ENCODE data around the gene TNPO2. TPM values are rescaled to one million over a fixed set of nuclear protein-coding genes. Genes with fewer than 3 reads are reported as not detected.
A peak's percentile ranks its signal among the peaks of the same experiment; 100 is the strongest.

The TNPO2 gene
- total RNA-seq: 37.1 and 43.5 TPM in 2 replicates

DNA sequence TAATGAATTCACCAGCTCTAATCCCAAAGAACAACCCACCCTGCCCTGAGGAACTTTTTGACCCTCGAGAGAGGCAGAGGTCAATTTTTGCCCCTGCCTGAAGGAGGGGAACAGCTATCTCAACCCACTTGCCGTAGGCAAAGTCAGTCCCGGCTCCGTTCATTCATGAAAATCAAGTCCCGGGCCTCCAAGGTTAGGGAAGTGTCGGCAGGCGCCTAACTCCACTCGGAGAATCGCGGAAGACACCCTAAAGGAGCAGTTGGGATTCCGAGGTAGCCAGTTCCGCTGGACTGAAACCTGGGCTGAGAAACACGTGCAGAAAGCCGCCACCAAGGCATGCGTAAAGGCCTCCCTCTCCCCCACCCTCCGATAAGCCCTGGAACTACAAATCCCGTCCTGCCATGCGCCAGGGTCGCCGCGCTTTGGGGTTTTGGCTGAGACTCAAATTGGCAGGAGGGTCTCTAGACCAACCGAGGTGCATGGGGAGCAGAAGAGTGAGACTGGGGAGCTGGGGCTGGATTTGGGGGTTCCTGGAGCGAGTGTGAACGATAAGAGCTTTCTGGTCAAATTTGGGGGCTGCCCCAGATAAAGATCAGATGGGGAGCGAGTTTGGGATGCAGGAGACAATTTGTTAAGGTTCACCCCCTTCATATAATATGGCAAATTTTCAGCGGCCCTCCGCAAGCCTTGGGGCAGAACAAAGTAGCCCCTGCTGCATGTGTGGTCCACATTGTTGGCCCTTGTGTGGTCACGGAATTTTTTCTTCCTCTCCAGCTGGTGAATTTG is at the start of gene TNPO2:
TNPO2 (minus strand) TSS at position 292 of the 786 bp plus-strand sequence. CDS start 2,955 bp downstream, outside the sequence.

DNA sequence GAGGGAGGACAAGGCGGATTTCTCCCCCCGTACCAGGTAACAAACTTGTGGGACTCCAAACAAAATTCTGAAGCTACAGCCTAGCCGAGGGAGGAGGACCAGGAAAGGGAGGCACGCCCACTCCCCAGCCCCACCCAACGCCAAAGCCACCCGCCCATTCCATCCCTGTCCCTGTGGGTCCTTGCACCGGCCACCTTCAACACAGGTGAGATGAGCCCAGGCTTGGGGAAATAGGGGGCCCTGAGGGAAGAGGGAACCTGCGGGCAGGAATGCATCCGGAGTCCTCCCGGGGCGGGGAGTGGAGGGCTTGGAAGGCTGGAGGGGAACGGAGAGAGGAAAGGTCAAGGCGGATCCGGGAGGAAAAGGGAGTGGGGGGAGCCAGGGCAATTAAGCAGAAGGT is 27.9 kb upstream of the TNPO2 start, which contains the start of gene BEST2:
BEST2 (plus strand) TSS at position 157 of the 400 bp plus-strand sequence. CDS start 802 bp downstream, outside the sequence.

DNA sequence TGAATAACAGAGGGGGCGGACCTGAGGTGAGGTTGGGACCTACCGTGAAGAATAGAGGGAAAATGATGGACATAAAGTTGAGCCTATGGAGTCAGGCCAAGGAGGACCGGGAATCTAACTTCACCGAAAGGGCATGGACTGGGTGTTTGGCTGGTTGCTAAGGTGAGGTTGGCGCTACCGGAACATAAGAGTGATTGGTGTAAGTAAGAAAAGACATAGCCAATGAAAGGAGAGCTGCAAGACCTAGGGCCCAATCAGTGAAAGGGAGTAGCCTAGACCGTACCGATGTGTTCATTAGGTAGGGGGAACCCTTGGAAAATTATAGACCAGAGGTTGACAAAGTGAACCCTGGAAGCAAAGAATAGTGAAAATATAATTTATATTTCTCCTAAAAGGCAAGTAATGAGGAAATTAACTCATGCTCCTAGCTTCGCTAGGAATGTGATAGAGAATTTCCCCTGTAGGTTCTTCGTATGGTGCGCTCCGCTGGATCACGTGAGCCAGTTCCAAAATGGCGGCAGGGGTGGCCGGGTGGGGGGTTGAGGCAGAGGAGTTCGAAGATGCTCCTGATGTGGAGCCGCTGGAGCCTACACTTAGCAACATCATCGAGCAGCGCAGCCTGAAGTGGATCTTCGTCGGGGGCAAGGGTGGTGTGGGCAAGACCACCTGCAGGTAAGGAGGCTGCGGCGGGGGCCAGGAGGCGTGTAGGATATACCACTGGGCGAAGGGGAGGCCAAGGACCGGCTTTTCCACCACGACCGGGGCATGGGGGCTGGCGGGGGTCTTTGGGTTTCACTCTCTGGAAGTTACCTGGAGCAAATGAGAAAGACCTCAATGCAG is 13.5 kb upstream of the TNPO2 start, which contains the start of gene GET3:
GET3 (plus strand) TSS at position 503 of the 840 bp plus-strand sequence; CDS start at position 512, 9 bp downstream.

DNA sequence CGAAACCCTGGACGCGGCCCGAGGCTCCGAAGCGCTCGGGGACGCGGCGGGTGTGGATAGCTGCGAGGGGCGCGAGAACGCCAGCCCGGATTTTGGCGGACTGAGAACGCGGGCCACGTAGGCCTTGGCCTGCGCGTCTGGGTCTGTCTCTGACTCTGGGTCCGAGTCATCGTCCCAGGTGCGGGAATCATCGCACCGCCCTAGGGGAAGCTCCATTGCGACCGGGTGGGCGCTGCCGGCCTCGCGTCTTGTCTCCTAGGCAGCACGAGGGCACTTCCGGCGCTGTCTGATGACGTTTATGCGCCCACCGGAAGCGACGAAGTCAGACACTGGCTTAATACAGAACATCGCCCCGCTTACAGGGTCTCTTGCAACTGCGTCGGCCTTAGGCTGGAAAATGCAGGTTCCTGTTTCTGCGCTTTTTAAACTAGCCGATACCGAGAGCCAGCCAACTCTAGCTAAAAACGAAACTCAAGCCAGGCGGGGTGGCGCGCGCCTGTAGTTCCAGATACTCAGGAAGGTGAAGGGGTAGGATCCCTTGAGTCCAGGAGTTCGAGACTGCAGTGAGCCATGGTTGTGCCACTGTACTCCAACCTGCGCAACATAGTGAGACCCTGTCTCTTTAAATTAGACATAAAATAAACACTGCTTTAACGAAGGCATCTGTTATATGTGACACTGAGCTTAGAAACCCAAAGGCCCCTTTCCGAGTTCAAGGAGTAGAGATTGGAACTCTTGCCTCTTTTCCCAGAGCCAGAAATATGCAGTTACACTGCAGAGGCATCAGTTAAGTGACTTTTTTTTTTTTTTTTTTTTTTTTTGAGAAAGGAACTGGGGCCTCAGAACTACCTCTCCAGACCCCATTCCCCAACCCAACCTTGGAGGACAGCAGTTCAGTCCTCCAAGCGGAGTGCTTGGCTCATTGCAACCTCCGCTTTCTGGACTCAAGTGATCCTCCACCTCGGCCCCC is 27.1 kb downstream of the TNPO2 start, which contains the start of gene FBXW9:
FBXW9 (minus strand) TSS at position 266 of the 970 bp plus-strand sequence; CDS start at position 216, 50 bp downstream.

DNA sequence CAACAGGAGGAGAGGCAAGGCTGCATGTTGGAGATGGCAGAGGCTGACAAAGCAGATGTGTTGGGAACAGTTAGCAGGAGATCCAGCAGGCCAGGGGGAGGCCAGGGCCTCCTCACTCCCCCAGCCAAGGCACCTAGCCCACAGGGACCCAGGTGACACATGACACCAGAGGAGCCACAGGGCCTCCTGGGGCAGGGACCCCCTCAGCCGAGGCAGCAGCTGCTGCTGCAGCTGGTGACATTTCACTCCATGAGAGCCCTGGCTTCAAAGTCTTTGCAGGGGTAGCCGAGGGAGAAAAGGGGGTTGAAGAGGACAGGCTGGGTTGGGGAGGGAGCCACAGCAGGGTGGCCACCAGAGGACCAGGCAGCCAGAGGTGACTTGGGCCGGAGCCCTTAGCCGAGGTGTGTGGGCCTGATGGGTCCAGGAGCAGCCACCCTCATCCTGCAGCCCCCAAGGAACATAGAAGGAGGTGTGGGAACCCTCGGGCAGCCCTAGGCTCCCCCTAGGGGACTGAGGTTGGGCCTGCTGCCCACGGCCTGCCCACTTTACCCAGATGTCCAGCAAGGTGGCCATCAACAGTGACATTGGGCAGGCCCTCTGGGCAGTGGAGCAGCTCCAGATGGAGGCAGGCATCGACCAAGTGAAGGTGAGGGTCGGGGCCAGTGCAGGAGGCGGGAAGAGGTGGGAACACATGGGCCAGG is 36.1 kb downstream of the TNPO2 start, which contains the start of gene GNG14:
GNG14 (plus strand) TSS at position 503 of the 701 bp plus-strand sequence; CDS start at position 554, 51 bp downstream.

DNA sequence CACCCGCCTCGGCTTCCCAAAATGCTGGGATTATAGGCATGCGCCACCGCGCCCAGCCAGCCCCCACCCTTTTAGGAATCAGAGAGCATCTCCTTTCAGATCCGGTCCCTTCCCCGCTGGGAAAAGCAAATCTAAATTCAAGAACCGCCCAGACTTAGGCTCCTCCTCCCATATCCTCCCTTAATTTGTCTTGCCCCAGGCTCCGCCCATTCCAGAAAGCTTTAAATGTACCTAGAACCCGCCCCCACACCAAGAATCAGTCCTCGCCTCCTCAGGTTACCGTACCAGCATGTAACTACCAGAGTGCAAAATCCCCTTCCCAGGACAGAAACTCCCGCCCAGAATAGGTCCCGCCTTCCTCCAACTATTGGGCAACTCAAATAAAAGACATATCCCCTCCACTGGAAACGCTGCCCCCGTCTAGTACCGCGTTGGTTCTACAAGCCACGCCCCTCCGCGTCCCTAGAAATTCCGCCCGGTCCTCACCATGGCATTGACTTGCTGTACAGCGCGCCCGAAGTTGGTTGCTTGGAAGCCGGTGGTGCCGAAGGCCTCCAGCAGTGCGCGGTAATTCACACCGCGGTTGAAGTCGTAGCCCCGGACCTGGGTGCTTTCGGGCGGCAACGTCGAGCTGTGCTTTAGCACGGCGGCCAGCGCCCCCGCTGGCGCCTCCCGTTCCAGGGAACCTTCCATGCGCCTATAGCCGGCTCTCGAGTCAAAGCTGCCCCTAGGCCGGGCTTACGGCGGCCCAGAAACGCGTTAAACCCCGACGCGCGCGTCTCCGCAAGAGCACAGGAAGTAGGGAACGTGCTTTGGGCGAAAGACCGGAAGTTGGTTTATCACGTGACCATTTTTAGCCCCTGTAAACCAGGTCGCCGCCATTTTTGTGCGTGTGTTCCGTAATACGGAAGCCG is 42.4 kb downstream of the TNPO2 start, which contains the start of gene DHPS:
DHPS (minus strand) TSS at position 807 of the 914 bp plus-strand sequence; CDS start at position 693, 114 bp downstream.

DNA sequence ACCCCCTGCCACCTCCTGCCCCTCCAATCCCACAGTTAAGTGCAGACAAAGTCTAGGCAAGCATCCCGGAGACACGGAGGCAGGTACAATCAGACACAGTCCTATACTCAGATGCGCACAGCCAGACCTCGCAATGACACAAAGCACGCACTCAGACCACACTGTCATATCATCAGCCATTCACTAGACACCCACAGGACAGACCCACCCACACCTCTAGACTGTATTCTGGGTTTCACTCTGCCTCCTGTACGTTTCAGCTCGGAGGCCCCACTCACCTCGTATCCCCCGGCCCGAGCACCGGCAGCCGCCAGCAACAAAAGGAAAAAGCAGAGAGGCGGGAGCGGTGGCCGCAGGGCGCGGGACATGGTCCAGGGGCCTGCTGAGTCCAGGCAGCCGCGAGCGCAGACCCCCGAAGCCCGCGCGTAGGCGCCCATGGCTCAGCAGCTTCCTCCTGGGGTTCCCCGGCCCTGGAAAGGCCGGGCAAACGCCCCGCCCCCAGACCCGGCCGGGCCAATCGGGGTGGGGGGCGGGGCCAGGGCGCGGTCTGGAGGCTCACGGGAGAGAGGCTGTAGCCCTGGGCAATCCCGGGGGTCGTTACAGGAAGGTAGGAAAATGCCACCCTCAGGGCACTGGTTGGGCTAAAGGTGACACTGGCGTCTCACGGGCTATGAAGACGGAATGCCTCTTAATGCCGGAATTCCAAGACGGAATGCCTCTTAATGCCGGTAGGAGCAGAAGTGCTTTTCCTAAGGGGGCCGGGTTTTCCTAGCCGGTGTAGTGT is 57.3 kb downstream of the TNPO2 start, which contains the start of the genes MAN2B1 and WDR83:
MAN2B1 (minus strand) TSS at position 478 of the 784 bp plus-strand sequence; CDS start at position 437, 41 bp downstream.
WDR83 (plus strand) TSS at position 543 of the 784 bp plus-strand sequence. CDS start 2,984 bp downstream, outside the sequence.

Small RNA genes within 50 kb of the gene (small RNA-seq; reads per million reads assigned to genes)
- gene SNORD41: 14.3 reads per million, percentile 94 among the genes with 10 or more reads in this experiment

Other genes starting within 250 kb of the TNPO2 start
- 2.8 and 2.9 TPM in 2 replicates for gene ZNF709, start 239.1 kb downstream of the TNPO2 start, total RNA-seq
- gene ZNF564, start 172.4 kb downstream of the TNPO2 start, total RNA-seq: 7.0 and 8.8 TPM in 2 replicates
- 8.8 and 9.4 TPM in 2 replicates for gene ZNF490, start 113.1 kb downstream of the TNPO2 start, total RNA-seq
- 22.0 and 22.1 TPM in 2 replicates for gene ZNF791, start 113.0 kb downstream of the TNPO2 start, total RNA-seq
- 25.9 and 29.6 TPM in 2 replicates for gene MAN2B1, start 57.2 kb downstream of the TNPO2 start, total RNA-seq
- 5.9 and 6.4 TPM in 2 replicates for gene WDR83, start 57.1 kb downstream of the TNPO2 start, total RNA-seq
- 41.6 and 48.0 TPM in 2 replicates for gene DHPS, start 42.1 kb downstream of the TNPO2 start, total RNA-seq
- not detected in 2 replicates for gene GNG14, start 35.9 kb downstream of the TNPO2 start, total RNA-seq
- 11.3 and 12.9 TPM in 2 replicates for gene FBXW9, start 27.3 kb downstream of the TNPO2 start, total RNA-seq
- gene TRIR, start 10.8 kb upstream of the TNPO2 start, total RNA-seq: 139 and 174 TPM in 2 replicates
- gene GET3, start 13.6 kb upstream of the TNPO2 start, total RNA-seq: 70.3 and 81.7 TPM in 2 replicates
- gene BEST2, start 27.9 kb upstream of the TNPO2 start, total RNA-seq: not detected in 2 replicates
- gene HOOK2, start 51.6 kb upstream of the TNPO2 start, total RNA-seq: 8.4 and 8.8 TPM in 2 replicates
- 36.0 and 37.8 TPM in 2 replicates for gene JUNB, start 67.6 kb upstream of the TNPO2 start, total RNA-seq
- 192 and 196 TPM in 2 replicates for gene PRDX2, start 77.9 kb upstream of the TNPO2 start, total RNA-seq
- gene THSD8, start 78.1 kb upstream of the TNPO2 start, total RNA-seq: 0.53 TPM in 1 of 2 replicates, not detected in the other
- 30.5 and 31.0 TPM in 2 replicates for gene RNASEH2A, start 82.7 kb upstream of the TNPO2 start, total RNA-seq
- not detected in 2 replicates for gene RTBDN, start 110.6 kb upstream of the TNPO2 start, total RNA-seq
- gene MAST1, start 114.6 kb upstream of the TNPO2 start, total RNA-seq: 0.22 and 0.53 TPM in 2 replicates
- gene DNASE2, start 157.5 kb upstream of the TNPO2 start, total RNA-seq: 12.1 and 20.0 TPM in 2 replicates
- gene KLF1, start 163.3 kb upstream of the TNPO2 start, total RNA-seq: not detected in 2 replicates
- gene GCDH, start 167.2 kb upstream of the TNPO2 start, total RNA-seq: 29.9 and 38.1 TPM in 2 replicates
- gene SYCE2, start 195.4 kb upstream of the TNPO2 start, total RNA-seq: 0.07 TPM in 1 of 2 replicates, not detected in the other
- gene FARSA, start 209.8 kb upstream of the TNPO2 start, total RNA-seq: 61.8 and 67.1 TPM in 2 replicates
- 1,763 and 1,853 TPM in 2 replicates for gene CALR, start 214.7 kb upstream of the TNPO2 start, total RNA-seq
- gene RAD23A, start 221.9 kb upstream of the TNPO2 start, total RNA-seq: 80.7 and 103 TPM in 2 replicates
- 30.1 and 32.4 TPM in 2 replicates for gene GADD45GIP1, start 233.3 kb upstream of the TNPO2 start, total RNA-seq
- gene DAND5, start 245.6 kb upstream of the TNPO2 start, total RNA-seq: not detected in 2 replicates